GM19372 (cell line): ENCODE results near the gene ZNF521.
"Not testable (repeated sequence)": the region's sequence is repeated elsewhere in the genome, so short reads cannot be mapped to it uniquely, and the experiment has no call there.

Experiments
- ATAC-seq: cut with Tn5 transposase; IDR thresholded peaks from one replicate; pipeline ENCODE4 v1.9.1; 2021; ENCODE audit warnings: mild to moderate bottlenecking, low read depth, moderate library complexity; ENCODE audit not compliant: unreplicated experiment

The ZNF521 gene

DNA sequence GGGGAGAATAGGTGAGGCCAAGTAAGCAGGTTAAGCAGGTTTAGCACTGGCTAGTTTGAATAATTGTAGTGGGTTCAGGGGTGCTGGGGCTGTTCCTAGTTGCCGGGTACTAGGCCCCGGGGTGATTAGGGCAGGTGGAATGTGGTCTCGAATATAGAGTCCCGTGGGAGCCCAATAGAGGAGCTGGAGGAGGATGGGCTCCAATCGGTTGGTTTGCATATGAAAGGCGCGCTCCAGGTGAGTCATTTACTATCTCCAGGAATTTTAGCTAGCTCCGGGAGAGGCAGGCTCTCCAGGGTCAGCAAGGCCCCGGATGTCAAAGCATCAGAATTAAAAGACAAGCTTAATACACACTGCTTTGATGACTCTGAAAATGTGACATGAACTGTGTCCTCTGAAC lies 304.0 kb downstream of the ZNF521 start:
- ATAC-seq = no peak

DNA sequence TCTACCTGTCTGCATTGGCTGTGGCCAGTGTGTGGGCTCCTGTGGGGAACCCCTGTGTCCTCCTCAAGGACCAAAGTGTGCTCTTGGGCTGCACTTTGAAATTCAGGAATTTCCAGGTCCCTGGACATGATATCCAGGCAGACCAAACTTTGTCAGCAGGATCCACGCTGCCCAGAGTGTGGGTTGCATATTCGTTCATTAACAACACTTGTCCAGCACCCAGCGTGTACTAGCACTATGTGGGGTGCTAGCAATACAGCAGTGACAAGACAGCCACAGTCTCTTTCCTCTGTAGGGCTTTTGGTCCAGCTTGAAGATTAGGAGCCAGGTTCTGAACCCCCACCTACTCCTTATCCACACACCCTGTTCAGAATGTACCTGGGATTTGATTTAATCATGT lies 304.5 kb downstream of the ZNF521 start:
- no peak for ATAC-seq

GRCh38 chr18:25044694-25045093 lies 307.3 kb downstream of the ZNF521 start:
- ATAC-seq = no peak

- no peak for ATAC-seq
Measured at GRCh38 chr18:25043104-25043503, 308.9 kb downstream of the ZNF521 start.

DNA sequence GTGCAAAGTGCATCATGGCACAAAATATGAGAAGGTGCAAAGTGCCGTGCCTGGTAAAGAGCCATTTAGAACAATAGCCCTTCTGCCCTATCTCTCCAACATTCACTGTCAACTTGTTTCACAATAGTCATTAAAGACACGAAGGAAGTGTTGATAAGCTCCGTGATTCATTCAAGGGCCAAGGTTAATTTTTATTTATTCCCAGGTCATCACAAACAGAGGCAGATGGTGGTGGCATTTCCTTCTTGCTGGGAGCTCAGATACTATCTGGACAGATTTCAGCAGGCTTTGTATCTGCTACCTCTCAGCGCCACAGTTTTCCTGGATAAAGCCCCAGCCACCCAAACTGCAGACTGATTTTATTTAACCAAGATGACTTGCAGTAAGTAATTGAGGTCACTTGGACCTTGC lies 309.3 kb downstream of the ZNF521 start:
- no peak for ATAC-seq

DNA sequence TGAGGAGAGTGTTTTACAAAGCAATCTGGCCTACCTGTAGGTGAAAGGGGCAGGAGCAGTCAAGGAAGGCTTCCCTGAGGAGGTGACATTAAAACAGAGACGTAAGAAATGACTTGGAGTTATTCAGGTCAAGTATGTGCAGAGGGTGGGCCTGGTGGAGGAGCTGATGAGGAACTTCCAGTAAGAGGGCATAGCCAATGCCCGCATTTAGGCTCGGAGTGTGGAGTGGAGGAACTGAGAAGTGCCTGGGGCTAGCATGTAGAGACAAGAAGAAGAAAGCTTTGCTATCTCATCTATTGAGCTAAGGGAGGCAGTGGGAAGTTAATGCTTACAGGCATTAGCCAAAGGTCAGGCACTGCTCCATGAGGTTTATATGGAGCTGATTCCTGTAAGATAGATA lies 312.2 kb downstream of the ZNF521 start:
- no peak for ATAC-seq

GRCh38 chr18:25038261-25038660 lies 313.7 kb downstream of the ZNF521 start:
- ATAC-seq = no peak

- no peak for ATAC-seq
Measured at GRCh38 chr18:25033747-25034471, 318.1 kb downstream of the ZNF521 start.

- ATAC-seq = not testable (repeated sequence)
Measured at GRCh38 chr18:25033175-25033574, 318.8 kb downstream of the ZNF521 start.

DNA sequence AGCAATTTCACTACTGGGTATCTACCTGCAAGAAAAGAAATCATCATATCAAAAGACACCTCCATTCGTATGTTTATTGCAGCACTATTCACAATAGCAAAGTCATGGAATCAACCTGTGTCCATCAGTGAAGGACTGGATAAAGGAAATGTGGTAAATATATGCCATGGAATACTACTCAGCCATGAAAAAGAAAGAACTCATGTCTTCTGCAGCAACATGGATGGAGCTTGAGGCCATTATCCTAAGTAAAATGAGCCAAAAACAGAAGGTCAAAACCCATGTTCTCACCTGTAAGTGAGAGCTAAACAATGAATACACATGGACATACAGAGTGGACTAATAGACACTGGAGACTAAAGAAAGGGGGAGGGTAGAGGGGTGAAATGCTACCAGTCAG lies 322.2 kb downstream of the ZNF521 start:
- ATAC-seq = no peak

- ATAC-seq = no peak
Measured at GRCh38 chr18:25019931-25020330, 332.0 kb downstream of the ZNF521 start.

DNA sequence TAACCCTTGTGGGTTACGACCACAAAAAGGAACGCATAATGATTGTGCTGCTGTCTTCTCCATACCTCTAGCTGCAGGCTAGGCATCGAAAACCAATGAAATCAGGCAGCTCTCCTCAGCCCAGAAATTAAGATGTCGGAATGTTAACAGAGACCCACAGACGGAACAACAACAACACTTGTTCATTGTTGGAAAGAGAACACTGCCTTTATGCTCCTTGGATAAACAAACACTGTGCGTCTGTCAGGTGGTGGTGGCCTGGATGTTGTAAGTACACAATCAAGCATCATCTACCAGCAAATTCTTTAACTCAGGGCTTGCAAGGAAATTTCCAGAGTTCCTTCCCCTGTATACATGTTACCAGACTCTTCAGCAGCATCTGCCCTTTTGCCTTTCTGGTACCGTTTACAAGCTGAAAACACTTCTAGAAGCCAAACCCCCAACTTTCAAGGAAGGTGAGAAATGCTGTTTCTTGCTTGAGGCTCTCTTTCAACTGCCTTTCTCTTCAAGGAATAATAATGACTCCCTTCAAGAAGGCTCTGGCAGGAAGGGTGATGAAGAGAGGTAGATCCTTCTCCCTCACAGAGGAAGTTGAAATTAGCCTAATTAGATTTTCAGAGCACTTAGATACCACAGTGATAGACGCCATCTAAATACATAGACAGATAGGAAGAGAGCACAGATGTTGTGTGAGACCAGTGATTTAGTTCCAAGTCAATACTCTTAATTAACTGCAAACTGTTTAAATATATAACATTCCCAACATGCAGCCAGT lies 332.7 kb downstream of the ZNF521 start:
- ATAC-seq = no peak

DNA sequence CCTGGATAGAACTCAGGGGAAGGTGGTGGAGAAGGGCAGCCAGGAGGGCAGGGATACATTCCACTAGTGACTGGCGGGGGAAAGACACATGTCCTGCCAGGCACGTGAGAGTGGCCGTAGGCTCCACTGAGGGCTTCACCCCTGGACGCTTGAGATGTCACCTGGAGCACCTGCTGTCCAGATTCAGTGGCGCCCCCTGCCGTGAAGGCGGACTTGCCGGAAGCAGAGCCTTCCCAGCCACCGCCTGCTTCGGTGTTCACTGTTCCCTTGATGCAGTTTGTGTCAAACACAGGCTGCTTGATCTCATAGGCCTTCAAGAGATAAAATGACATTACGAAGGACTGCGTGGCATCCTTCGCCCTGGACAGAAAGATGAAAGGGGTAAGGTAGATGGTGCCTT lies 335.3 kb downstream of the ZNF521 start:
- ATAC-seq = no peak

GRCh38 chr18:25016181-25016580 lies 335.8 kb downstream of the ZNF521 start:
- no peak for ATAC-seq
